CD4-positive, alpha-beta T cell treated with Interleukin-4 for 4 hours (primary cell): Measurements from ENCODE around the gene KLKB1.
"Not testable (repeated sequence)": the region's sequence is repeated elsewhere in the genome, so short reads cannot be mapped to it uniquely, and the experiment has no call there.

Source experiments
- DNase-seq: peaks from one replicate; pipeline ENCODE4 v3.0.0-alpha.2; 2020

Gene KLKB1

DNA sequence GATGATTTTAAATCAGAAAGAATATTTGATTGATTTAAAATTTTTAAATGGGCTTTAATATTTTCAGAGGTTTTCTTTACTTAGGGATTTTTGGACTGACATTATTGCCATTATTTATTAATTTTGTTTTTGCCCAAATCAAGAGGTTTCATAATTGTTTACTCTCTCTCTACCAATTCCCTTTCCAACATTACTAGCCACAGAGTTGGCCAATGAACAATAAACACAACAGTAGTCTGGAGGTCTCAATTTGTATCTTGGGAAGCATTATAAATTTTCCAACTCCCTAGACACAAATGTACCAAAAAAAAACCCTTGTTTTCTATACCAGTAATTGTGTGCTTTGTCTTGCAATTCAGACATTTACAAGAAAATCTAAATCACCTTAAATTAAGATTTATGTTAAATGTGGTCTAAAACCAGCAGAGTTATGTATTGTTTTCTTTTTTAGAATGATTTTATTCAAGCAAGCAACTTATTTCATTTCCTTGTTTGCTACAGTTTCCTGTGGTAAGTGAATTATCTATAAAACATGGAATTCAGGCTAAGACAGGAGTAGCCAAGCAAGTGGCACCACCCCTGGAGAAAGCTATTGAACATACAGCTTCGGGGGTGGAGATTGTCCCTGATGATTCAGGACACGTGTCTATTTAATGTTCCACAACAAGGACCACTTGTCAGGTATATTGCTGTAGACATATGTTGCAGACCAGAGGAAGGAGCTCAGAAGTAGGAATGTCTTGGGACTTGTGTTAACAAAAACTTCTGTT, 622 bp downstream of the KLKB1 start:
- no peak for DNase-seq

DNA sequence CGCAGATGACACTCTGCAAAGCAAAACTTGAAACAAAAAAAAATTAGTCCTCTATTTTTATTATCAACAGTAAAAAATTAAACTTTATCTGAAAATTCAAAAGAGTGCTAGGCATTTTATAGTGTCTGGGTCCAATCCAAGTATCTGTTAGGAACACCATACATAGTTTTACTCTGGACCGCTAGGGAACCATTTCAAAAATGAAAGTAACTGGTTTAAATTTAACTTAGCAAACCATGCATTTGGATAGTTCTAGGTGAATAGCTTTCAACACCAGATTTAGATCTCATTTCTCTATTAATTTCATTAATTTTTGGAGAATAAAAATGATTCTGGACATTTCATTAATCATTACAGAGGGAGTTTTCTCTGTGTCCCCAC, 1.2 kb downstream of the KLKB1 start:
- no peak for DNase-seq

DNA sequence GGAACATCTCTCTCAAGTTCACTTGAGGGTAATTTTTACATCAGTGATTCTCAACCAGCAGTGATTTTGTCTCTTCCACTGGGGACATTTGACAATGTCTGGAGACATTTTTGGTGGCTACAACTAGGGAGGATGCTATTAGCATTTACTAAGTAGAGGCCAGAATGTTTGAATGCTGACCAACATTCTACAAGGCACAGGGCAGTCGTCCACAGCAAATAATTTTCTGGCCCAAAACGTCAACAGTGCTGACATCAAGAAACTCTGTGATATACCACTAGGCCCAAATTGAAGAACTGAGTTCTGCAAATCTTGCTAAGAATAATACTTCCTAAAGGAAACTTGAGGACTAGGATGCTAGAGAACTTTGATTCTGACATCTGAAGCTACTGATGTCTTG, 7.1 kb downstream of the KLKB1 start:
- no peak for DNase-seq

DNA sequence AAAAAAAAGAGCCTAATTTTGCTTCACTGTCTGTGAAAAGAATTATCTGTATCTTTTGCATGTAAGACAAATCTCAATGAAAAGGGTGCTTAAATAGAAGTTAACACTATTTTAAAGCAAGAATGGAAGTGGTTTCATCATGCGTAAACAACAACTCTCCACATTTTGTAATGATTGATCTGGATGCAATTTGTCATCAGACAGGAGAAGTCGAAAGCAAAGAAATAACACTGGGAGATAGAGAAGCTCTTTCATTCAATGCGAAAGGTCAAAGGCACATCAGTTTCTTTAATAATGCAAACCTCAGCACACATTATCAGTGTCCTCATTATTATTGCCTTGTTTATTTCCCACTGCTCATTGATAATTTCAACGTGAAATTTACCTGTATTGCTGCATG, 8.8 kb downstream of the KLKB1 start:
- no peak for DNase-seq

DNA sequence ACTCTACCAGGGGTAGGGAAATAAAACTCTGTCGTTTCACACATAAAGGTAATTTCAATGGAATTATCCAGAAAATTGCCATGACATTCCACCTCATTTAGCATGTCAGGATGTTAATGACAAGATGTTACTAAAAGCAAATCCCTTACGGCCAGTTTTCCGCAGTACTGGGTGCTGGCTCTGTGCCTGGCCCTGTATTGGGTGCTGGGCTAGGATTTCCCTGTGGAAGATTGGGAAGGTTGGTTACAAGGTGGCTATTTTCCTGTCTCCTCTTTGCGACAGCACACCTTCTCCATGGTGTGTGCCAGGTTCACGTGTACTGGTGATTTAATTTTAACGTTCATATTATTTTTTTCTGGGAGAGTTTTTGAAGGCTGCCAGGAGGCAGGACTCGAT, 13.1 kb downstream of the KLKB1 start:
- no peak for DNase-seq

DNA sequence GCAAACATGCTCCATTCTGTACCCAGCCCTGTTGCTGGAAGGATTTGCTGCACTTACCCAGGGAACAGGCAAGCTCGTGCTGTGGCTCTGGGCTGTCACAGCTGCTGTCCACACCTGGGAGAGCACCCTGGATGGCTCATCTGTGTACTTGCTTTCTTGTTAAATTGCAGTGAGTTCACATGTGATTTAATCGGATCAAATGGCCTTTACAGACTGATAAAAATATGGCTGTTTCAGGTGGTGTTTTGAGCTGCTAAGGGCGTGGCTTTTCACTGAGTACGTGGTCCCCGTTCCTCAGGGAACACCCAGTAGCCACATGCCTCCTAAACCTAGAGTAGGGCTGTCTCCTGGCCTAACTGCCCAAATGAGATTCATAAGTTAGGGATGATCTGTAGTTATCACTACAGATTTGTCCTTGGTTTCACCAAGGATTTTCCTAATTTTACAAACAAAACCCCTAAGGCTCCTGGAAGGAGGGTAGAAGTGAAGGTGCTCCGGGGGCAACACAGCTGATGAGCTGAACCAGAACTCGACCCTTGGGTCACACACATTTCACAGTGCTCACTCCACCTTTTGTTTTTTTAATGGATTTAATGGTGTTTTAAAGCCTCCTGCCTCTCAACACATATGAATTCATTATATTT, 13.7 kb downstream of the KLKB1 start:
- no peak for DNase-seq

DNA sequence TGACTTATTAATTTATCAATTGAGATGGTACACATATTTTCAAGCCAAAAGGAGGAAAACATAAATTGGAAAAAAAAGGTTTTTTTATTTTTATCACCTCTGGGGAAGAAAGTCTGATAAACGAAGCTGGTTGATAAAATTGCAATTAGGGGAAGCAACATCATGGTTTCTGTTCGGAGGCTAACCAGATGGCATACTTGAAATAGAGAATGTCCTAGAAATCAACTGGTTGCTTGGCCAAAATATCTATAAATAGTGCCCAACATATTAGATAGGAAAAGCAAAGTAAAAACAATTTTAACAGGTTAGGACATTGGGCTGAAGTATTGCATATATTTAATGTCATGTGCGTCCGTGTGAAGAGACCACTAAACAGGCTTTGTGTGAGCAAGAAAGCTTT, 14.3 kb downstream of the KLKB1 start:
- DNase-seq: no peak

DNA sequence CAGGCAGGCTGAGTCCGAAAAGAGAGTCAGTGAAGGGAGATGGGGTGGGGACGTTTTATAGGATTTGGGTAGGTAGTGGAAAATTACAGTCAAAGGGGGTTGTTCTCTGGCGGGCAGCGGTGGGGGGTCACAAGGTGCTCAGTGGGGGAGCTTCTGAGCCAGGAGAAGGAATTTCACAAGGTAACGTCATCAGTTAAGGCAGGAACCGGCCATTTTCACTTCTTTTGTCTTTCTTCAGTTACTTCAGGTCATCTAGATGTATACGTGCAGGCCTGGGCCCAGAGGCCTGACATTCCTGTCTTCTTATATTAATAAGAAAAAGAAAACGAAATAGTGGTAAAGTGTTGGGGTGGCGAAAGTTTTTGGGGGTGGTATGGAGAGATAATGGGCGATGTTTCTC, 14.7 kb downstream of the KLKB1 start:
- DNase-seq: not testable (repeated sequence)

DNA sequence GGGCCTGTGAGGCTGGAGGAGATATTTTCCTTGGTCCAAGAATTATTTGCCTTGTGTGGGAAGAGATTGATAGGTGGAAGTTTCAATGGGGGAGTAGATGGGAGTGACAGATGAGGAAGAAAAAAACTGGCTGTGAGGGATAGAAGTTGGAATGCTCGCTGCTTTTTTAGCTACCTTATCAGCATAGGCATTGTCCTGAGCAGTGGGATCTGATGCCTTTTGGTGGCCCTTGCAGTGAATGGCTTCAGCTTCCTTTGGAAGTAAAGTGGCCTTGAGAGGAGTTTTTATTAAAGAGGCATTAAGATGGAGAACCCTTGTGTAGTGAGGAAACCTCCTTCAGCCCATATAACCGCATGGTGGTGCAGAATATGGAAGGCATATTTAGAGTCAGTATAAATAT, 16.0 kb downstream of the KLKB1 start:
- DNase-seq: no peak

DNA sequence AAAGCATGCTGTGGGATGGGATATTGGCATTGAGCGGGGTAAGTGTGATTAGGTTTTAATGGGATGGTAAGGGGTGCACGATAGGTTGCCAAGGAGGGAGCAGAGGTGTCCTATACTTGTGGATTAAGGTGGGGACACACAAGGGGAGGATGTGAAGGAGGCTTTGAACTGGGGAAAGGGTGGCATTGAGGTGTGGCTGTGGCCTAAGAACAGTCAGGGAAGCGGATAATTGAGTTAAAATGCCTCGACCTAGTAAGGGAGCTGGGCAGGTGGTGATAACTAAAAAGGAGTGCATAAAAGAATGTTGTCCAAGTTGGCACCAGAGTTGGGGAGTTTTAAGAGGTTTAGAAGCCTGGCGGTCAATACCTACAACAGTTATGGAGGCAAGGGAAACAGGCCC, 17.5 kb downstream of the KLKB1 start:
- DNase-seq: no peak

DNA sequence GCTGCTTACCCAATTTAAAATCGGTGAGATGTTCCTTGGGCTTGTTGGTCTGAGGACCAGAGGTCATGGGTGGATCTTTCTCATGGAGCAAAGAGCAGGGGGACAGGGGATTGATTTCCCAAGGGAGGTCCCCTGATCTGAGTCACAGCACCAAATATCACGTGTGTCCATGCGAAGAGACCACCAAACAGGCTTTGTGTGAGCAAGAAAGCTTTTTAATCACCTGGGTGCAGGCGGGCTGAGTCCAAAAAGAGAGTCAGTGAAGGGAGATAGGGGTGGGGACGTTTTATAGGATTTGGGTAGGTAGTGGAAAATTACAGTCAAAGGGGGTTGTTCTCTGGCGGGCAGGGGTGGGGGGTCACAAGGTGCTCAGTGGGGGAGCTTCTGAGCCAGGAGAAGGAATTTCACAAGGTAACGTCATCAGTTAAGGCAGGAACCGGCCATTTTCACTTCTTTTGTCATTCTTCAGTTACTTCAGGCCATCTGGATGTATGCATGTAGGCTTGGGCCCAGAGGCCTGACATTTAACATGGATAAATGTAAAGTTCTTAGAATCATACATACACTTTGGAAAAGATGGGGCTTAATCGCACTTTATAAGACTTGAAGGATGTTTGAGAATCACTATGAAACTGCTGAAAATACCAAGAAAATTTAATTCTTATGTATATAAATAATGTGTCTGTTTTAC, 19.9 kb downstream of the KLKB1 start:
- DNase-seq: not testable (repeated sequence)

DNA sequence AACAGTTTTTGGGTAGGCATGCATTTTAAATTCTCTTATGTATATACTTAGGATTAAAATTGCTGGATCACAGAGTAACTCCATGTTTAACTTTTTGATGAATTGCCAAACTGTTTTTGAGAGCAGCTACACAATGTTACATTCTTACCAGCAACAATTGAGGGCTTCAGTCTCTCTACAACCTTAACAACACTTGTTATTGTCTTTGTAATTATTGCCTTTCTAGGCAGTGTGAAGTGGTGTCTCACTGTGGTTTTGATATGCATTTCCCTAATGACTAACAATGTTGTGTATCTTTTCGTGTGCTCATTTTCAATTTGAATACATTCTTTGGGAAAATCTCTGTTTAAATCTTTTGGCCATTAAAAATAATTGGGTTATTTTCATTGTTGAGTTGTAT, 21.3 kb downstream of the KLKB1 start:
- DNase-seq: no peak

DNA sequence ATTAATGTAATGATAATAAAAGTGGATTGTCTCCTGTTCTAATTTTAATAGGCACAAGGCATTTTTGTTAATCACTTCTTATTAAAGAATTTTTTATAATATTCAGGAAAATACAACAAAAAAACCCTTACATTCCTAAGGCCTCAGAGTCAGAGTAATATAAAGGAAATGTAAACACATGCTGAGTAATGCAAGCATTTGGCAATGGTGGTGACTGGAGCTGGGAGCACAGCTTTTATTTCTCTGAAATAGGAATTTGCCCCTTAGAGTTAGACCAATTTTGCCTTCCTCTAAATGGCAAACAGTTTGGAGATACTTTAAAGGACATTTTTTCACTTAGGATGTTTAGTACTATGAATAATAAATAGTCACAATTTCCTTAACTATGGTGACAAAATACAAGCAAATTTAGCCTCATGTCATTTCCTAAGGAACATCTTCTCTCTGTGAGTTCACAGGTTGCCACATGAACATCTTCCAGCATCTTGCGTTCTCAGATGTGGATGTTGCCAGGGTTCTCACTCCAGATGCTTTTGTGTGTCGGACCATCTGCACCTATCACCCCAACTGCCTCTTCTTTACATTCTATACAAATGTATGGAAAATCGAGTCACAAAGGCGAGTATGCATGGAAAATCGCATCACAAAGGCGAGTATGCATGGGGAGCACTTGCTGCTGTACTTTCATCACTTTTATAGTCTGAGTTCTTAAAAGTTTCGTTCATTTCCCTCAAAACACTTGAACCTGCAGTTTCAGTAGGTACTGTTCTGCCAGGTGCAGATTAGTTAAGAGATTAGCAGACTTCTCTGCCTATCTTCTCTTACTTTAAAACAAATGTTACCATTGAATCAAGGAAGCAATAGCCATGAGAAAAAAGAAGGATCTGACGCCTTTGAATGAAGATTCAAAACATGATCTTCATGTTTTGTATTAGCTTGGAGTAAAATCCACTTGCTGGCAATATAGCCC, 22.8 kb downstream of the KLKB1 start:
- no peak for DNase-seq

DNA sequence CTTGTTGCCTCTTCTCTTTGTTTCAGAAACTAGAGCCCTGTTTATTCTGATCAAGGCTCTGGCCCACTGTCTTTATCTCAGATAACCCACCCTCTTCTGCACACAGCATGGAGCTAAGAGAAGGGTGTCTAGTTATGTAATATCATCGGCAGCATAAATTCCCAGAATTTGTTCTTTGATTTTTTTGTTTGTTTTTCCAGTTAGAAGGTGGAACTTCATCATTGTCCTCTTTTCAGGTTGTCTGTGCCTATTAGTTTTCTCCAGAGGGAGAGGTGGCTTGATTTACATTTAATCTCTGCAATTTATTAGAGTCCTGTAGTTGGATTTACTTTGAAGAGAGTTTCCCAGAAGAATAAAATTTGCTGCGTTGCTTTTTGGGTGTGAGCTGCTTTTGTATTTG, 23.5 kb downstream of the KLKB1 start:
- no peak for DNase-seq

DNA sequence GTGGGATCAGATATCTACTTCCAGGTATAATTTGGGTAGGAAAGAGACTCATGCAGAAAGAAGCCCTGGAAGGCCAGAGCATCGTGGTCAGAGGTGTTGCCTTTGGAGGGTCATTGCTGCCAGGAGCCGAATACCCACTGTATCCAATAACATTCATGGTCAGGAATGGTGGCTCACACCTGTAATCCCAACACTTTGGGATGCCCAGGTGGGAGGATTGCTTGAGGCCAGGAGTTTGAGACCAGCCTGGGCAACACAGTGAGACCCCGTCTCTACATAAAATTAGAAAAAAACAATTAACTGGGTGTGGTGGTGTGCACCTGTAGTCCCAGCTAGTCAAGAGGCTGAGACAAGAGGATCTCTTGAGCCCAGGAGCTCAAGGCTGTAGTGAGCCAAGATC, 27.8 kb downstream of the KLKB1 start:
- no peak for DNase-seq

DNA sequence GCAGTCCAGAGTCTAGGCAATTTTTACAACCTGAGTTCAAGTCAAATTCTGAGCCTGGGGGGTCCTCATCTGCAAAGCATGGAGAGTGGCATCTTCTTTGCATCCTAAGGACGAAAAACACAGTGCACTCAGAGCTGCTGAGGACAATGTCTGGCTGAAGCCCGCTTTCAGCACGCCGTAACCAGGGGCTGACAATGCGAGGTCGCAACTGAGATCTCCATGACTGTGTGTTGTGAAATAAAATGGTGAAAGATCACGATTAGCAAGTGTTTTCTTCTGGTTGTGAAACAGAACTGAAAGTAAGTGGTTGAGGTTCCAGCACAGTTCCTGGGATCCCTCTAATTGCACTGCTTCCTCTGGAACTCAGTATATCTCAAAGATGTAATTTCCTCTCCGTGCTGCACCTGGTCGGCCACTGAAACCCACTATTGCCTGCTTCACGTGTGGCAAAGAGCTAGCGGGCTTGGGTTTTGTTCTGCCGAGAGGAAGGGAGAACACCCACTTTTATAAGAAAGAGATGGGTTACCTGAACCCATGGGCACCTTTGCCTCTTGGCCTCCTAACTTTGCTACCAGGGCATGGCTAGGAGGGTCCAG, 31.0 kb downstream of the KLKB1 start:
- no peak for DNase-seq

DNA sequence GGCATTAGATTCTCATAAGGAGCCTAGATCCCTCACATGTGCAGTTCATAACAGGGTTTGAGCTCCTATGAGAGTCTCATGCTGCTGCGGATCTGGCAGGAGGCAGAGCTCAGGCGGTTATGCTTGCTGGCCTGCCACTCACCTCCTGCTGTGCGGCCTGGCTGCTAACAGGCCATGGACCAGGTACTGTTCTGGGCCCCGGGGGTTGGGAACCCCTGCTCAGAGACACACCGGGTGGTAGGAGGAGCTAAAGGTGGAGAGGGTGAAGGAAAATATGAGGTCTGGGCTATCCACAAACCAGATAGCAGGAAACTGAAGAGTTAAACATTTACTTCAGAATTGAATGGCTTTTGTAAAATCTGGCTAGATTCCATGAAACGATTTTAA, 32.8 kb downstream of the KLKB1 start:
- DNase-seq: no peak

DNA sequence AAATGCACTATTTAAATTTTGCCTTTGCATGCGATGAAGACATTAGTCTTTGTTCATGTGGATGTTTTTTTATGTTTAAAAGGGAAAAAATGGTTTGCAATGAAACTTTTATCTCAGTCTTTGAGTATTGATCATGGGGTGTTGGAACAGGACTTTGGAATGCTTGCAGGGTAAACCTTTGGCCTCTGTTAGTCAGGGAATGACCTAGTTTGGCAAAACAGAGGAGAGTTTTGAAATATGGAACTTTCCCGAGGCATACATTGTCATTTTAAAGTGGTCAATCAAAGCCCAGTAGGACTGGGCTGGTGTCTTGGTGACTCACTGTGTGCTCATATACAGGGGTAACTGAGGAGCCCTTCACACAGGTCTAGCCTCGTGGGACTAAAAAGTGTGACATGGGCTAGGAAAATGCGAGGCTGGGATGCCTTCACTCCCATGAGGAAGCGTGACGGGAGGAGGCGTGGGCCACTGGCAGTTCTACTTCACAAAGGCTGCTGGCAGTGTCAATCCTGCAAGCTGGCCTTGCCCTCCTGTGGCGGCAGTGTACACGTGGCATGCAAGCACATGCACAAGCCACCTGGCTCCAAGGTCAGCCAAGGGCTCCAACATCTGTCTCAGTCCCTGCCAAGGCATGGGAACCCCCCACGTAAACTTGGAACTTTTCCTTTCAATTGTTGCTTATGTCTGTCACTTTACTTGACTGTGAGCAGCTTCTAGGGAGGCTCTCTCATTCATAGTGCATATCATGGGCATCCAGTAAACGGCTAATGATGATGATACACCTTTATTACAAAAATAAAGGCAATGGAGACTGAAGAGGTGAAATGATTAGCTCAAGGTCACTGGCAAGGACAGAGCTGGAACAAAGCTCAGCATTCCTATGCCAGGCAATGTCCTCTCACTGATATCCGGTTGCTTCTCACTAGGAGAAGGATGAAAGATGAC, 33.5 kb downstream of the KLKB1 start:
- no peak for DNase-seq

DNA sequence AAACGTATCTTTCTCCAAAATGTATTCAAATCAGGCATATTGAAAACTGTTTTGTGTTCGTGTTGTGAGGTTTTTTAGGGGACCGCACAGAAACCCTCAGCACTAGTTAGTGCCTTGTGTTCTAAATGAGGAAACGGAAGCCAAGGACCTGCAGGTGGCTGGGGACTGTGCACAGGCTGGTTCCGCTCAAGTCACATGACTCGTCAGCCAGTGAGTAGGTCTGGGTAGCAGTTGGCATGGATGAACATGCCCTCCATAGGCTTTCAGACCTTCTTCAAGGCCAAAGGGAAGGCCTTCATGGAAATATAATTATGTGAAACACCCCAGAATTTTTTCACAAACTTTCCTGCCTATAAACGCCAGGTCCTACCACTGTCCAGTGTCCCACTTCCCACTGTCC, 37.4 kb downstream of the KLKB1 start:
- no peak for DNase-seq

DNA sequence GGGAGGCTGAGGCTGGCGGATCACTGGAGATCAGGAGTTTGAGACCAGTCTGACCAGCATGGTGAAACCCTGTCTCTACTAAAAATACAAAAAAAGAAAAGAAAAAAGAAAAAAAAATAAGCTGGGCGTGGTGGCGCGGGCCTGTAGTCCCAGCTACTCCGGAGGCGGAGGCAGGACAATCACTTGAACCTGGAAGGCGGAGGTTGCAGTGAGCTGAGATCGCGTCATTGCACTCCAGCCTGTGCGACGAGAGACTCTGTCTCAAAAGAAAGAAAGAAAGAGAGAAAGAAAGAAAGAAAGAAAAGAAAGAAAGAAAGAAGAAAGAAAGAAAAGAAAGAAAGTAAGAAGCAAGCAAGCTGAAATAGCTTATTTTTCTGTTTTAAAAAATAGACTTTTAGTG, 37.9 kb downstream of the KLKB1 start:
- DNase-seq: not testable (repeated sequence)
